ENCODE measurements around the gene R3HDM2.
A peak's percentile ranks its signal among the peaks of the same experiment; 100 is the strongest.
"Not testable (repeated sequence)": the region's sequence is repeated elsewhere in the genome, so short reads cannot be mapped to it uniquely, and the experiment has no call there.

Gene R3HDM2

GRCh38 chr12:57370696-57371095 is 60.1 kb downstream of the R3HDM2 start:
- DNase-seq = no peak

DNA sequence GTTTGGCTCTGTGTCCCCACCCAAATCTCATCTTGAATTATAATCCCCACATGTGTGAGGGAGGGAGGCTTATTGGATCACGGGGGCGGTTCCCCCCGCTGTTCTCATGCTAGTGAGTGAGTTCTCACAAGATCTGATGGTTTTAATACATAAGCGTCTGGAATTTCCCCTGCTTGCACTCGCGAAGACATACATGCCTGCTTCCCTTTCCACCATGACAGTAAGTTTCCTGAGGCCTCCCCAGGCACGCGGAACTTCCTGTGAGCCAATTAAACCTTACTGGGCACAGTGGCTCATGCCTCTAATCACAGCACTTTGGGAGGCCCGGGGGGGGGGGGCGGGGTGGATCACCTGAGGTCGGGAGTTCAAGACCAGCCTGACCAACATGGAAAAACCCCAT is 60.8 kb downstream of the R3HDM2 start:
- DNase-seq = no peak

GRCh38 chr12:57369202-57369601 is 61.6 kb downstream of the R3HDM2 start:
- no peak for DNase-seq

DNA sequence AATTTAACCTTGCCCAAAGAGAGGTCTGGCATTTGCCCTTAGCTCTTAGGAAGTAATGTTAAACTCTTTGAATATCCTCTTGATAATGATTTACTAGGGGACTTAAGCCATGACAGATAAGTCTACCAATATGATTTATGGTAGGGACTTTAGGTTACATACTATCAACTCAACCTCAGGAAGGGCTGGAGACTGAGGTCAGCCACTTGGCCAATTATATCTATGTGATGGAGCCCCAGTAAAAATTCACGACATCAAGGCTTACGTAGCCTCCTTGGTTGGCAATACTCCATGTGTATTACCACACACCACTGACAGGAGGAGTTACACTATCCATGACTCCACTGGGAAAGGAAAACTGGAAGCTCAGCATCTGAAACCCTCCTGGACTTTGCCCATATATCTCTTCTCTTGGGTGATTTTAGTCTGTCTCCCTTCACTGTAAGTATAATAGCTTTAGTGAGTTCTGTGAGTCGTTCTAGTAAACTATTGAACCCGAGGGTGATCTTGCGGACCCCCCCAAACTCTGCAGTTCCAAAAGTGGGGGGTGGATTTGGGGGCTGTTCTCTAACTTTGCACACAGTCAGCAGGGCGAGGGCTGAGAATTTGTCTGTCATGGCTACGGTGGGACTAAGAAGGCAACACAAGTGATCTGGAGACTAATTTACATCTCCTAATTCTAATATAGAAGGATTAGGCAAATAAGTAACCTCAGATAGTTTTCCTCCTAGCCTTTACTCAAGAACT is 62.3 kb downstream of the R3HDM2 start:
- no peak for DNase-seq

DNA sequence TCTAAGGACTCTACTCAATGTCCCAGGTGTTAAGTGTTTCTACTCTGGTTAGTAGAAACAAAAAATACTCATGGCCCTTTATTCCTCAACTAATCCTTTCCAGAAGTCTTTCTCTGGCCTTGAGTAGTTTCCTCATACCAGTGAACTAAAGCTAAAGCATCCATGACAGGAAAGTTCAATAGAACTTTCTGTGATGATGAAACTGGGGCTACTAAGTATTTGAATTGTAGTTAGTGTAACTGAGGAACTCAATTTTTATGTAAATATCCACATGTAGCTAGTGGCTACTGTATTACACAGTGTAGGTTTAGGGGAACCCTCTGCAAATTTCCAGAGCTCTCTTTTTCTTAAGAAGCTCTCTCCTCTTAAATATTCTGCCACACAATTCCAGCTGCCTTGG is 63.7 kb downstream of the R3HDM2 start:
- DNase-seq = no peak

DNA sequence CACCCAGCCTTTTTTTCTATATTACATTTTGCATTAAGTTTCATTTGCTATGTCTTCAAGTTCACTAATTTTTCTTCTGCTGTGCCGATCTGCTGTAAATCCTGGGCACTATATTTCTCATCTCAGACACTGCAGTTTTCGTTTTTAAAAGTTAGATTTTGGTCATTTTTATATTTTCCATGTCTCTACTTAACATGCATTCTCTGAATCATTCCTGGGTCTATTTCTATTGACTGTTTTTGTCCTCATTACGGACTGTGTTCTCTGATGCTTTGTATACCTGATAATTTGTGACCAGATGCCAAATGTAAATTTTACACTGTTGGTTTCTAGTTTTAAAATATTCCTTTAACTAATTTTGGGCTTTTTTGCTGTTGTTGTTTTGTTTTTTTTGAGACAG is 64.5 kb downstream of the R3HDM2 start:
- no peak for DNase-seq

GRCh38 chr12:57364156-57364555 is 66.7 kb downstream of the R3HDM2 start:
- DNase-seq = not testable (repeated sequence)

- DNase-seq = no peak
These were observed 70.4 kb downstream of the R3HDM2 start for GRCh38 chr12:57360468-57360867.

- DNase-seq = no peak
These were observed 72.2 kb downstream of the R3HDM2 start for GRCh38 chr12:57358646-57359045.

- no peak for DNase-seq
These were observed 75.1 kb downstream of the R3HDM2 start for GRCh38 chr12:57355734-57356133.

- DNase-seq = no peak
These were observed 78.7 kb downstream of the R3HDM2 start for GRCh38 chr12:57352166-57352565.

DNA sequence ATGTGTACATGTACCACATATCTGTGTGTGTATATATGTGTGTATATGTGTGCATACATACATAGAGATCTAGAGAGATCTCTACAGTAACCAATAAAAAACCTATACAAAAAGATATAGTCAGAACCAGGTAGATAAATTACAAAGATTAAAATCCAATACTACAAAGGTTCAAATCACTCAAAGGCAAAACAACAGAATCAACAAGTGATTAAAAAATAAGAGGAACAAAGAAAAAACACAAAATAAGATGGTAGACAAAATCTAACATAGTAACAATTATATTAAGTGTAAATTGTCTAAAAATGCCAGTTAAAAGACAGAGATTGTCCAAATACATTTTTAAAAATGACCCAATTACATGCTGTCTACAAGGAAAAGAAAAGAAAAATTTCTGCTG is 83.6 kb downstream of the R3HDM2 start:
- no peak for DNase-seq

DNA sequence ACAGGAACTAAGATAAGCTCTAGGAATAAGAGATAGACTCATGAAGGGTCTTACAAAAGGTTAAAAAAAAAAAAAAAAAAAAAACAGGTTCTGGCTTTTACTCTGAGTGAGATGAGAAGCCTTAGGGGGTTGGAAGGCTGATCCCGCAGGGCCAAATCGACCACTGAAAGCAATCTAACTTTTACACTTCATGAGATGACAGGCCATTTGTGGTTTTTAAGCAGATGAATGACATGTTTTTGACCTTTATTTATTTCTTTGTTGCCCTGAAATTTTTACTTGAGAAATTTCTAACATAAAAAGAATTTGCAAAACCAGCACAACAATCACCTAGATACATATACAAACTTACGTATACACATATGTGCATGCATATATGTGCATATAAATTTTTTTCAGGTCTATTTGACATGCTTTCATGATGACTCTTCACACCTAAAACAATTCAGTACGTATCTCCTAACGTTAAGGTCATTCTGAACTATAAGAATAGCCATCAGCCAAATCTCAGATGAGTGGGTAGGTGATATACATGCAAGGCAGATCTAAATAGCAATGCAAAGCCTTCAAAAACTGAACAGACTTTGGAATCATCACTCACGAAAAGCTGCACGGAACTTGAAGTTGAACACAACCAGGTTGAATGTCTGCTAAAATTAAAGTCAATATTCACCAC is 87.0 kb downstream of the R3HDM2 start:
- no peak for DNase-seq

GRCh38 chr12:57342207-57342691 is 88.6 kb downstream of the R3HDM2 start:
- DNase-seq = peak; percentile 93

DNA sequence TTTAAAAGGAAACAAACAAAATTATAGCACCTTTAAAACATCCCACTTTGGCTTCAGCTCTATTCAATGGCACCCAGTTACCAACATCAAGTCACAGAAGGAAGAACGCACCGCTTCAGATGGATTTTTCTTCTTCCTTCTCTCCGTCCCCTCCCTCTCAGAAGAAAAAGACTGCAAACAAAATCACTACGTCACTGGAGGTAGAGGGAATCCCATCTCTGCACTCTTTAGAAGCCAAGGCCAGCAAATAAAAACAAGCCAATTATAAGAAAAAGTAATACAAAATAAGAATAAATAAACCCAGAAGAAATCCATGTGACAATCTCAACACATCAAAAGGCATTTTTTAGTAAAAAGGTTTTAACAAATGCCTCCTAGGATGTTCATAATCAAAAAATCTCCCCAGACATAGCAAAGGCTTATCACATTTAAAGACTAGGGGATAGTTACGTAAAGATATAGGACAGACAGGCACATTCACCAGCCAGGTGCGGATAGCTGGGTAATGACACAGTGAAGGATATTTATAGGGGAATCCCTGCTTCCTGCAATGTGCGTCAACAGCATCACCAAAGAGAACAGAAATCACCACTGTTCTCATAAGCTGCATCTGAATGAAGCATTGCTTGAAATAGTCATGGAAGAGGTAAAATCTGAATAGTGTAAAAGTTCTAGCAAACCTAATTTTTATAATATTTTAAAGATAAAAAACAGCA is 89.4 kb downstream of the R3HDM2 start:
- DNase-seq = no peak

DNA sequence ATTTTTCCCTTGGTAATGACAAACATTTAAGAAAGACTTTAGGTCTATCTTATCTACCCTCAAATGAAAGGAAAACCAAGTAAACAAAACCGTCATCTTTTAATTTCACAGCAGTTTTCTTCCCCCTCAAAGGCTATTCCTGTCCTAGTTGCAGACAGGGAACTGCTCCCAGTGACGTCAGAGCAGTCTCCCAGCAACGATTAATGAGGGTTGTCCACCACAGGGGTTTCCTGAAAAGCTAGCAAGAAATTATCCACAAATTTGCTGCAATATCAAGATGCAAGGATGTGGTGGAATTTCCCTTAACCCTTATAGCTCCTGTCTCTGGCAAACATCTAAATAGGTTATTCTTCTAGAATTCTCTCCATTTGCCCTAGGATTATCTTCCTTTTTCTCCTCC is 90.7 kb downstream of the R3HDM2 start:
- peak; percentile 44 for DNase-seq

DNA sequence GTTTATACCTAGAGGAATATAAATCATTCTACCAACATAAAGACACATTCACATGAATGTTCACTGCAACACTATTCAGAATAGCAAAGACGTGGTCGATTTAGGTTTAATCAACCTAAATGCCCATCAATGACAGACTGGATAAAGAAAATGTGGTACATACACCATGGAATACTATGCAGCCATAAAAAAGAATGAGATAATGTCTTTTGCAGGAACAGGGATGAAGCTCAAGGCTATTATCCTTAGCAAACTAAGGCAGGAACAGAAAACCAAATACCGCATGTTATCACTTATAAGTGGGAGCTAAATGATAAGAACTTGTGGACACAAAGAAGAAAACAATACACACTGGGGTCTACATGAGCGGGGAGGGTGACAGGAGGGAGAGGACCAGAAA is 94.5 kb downstream of the R3HDM2 start:
- DNase-seq = not testable (repeated sequence)

DNA sequence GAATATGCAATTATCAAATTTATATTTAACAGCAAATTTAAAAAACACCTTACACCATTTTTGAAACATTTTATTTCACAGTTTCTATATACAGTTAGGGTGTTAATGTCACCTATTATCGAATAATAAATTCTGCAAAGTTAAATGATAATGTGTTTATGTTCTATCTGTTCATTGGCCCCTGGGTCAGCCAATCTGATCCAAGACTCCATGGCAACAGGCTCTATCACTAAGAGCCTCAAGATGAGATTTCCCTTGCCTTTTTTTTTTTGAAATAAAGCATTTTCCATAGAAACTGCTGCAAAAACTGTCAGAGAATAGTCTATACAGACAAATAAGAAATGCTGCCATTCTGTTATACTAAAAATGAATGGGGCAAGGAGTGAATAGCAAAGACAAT is 96.6 kb downstream of the R3HDM2 start:
- DNase-seq = no peak

DNA sequence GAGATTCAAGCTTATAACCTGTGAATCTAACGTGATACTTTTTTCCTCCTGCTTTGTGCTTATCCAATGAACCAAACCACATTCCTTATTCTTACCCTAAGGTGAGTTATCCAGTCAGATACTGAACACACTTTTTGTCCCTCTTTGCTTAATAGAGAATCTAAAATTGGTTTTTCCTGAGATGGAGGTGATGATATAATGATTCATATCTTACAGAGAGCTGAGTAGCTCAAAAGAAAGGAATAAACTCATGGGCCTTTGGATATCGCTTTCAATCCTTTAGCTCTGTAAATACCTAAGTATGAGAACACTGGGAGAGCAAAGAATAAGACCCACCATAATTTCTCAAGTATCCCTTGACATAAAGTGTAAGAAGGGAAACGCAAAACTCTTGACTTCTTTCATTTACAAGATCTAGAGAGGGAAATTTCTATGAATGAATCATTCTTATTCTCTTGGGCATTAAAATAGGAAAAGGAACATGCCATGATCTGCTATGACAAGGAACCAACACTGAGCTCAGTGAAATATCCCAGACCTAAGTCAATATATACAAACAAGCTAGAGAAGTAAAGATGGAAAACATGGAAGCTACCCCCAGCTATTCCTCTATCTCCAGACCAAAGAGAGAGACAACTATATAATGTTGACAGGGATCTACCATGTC is 98.1 kb downstream of the R3HDM2 start:
- no peak for DNase-seq

- peak; percentile 14 for DNase-seq
These were observed 99.9 kb downstream of the R3HDM2 start for GRCh38 chr12:57330992-57331391.

DNA sequence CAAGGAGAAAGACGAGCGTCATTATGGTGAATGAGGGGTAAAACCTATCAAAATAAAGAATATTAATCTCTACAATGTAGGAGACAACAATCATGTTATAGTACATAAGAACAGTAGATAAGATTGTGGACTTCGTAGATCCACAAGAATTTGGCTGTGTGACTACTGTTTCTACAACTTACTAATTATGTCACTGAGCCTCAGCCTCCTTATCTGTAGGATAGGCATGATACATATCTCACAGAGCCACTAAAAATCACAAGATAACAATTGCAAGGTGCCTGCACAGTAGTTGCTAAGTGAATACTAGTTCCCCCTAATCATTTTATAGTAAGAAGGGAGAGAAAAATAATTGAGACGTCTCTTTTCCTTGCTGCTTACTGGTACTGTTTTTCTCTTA is 101.6 kb downstream of the R3HDM2 start:
- DNase-seq = no peak

DNA sequence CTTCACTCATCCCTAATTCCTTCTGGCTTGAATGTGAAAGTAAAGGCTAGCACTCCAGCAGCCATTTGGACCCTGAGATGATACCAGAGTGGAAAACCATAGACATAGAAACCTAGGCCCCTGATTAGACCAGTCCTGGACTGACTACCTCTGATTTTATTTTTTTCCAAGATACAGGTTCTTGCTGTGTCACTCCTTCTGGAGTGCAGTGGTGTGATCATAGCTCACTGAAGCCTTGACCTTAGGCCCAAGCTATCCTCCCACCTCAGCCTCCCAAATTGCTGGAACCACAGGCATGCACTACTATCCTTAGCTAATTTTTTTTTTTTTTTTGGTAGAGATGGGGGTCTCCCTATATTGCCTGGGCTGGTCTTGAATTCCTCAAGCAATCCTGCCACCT is 105.4 kb downstream of the R3HDM2 start:
- DNase-seq = no peak

GRCh38 chr12:57323416-57323815 is 107.4 kb downstream of the R3HDM2 start:
- no peak for DNase-seq

Data from hematopoietic multipotent progenitor cell treated with erythropoietin and hydrocortisone succinate and interleukin-3 and kit ligand, for 6 days (in vitro differentiated cells).